Subcutaneous adipose tissue (tissue), 4 donors: ENCODE data around the gene C11orf91. TPM values are rescaled to one million over a fixed set of nuclear protein-coding genes. Genes with fewer than 3 reads are reported as not detected.

ENCODE experiments used
- CTCF ChIP-seq: fragments of 450-650 bp; IDR thresholded peaks from one replicate; pipeline ENCODE4 v1.5.1; 2016; ENCODE audit warnings: low read depth, mild to moderate bottlenecking, control low read depth, antibody characterized with exemption, moderate library complexity
- total RNA-seq, 4 donors: library from RNA; depleted of rRNA; stranded (reverse); fragments of >200 nt; gene quantifications; one replicate each; pipeline ENCODE4 v1.1.0, GENCODE V29; 2016

The C11orf91 gene
- total RNA-seq, 4 donors from 2014 or later, result 1.6 TPM; not detected in 3

- TF ChIP-seq CTCF, result no peak
Measured at GRCh38 chr11:33692013-33692504, 8.6 kb downstream of the C11orf91 start.

- TF ChIP-seq CTCF, result no peak
Measured at GRCh38 chr11:33691066-33691864, 9.4 kb downstream of the C11orf91 start.

GRCh38 chr11:33690290-33691065, 10.1 kb downstream of the C11orf91 start:
- TF ChIP-seq CTCF, result no peak

GRCh38 chr11:33689501-33689900, 11.1 kb downstream of the C11orf91 start:
- TF ChIP-seq CTCF, result no peak

GRCh38 chr11:33689085-33689484, 11.5 kb downstream of the C11orf91 start:
- no peak for TF ChIP-seq CTCF

GRCh38 chr11:33687733-33688479, 12.7 kb downstream of the C11orf91 start:
- TF ChIP-seq CTCF, result no peak
